H1 (cell line): ENCODE measurements around the gene LTBP1. TPM values are rescaled to one million over a fixed set of nuclear protein-coding genes. Genes with fewer than 3 reads are reported as not detected.

Experiments used
- CBX8 ChIP-seq: fragments of 300-800, 300-1000 bp; sonication (generic); IDR thresholded peaks from 2 replicates; pipeline ENCODE4 v1.7.1; 2016; ENCODE audit warnings: low read depth, low read length, borderline replicate concordance
- CHD7 ChIP-seq: fragments of 300-600 bp; sonication (generic); IDR thresholded peaks from 2 replicates; pipeline ENCODE4 v1.7.1; 2012; ENCODE audit warnings: low read length, moderate library complexity, mild to moderate bottlenecking, inconsistent platforms; ENCODE audit not compliant: insufficient replicate concordance
- CTCF ChIP-seq, 3 experiments: IDR thresholded peaks; 1 replicate in 2 of 3; 2 replicates in 1 of 3; pipeline versions ENCODE4 v1.5.1 to v1.6.1; 2011; ENCODE audit warnings: low read length in 3 of 3, mild to moderate bottlenecking in 3 of 3, inconsistent platforms in 2 of 3, low read depth in 1 of 3, moderate library complexity in 1 of 3; ENCODE audit not compliant: insufficient read depth in 1 of 3; ENCODE audit errors: control extremely low read depth in 1 of 3
- HDAC2 ChIP-seq, 2 experiments: fragments of 300-600 bp in 1 of 2; sonication (generic) in 1 of 2; IDR thresholded peaks; 2 replicates each; pipeline ENCODE4 v1.6.1; 2011 to 2012; ENCODE audit warnings: low read depth in 2 of 2, low read length in 2 of 2, mild to moderate bottlenecking in 2 of 2, moderate library complexity in 2 of 2, borderline replicate concordance in 1 of 2, inconsistent platforms in 1 of 2
- HDAC6 ChIP-seq: IDR thresholded peaks from one replicate; pipeline ENCODE4 v1.7.1; 2012; ENCODE audit warnings: low read depth, mild to moderate bottlenecking, inconsistent platforms, low read length, moderate library complexity
- JUND ChIP-seq: IDR thresholded peaks from 2 replicates; pipeline ENCODE4 v1.6.1; 2011; ENCODE audit warnings: mild to moderate bottlenecking, improper control_type of control experiment, low read length
- TAF1 ChIP-seq: IDR thresholded peaks from 2 replicates; pipeline ENCODE4 v1.6.1; 2011; ENCODE audit warnings: mild to moderate bottlenecking, low read depth, low read length
- ZNF274 ChIP-seq: IDR thresholded peaks from 2 replicates; pipeline ENCODE4 v1.7.0; 2012; ENCODE audit warnings: low read length, borderline replicate concordance; ENCODE audit errors: extremely low read depth
- polyA plus RNA-seq, 7 experiments: library from polyadenylated mRNA; depleted of rRNA in 3 of 7; stranded (reverse) in 5 of 7; unstranded in 2 of 7; fragments of >200 nt in 5 of 7; fragments of 200-250 nt in 2 of 7; gene quantifications; 1 replicate in 5 of 7; 2 replicates in 1 of 7; 4 replicates in 1 of 7; pipeline versions ENCODE4 v1.2.1 to v1.2.3, GENCODE V29; 2011 to 2013; ENCODE audit warnings: missing spikeins in 2 of 7, mixed read lengths in 2 of 7
- total RNA-seq: library from RNA; stranded (reverse); fragmentation: NEBNext Ultra II Directional; extraction: Animal tissue kit (Norgen Biotek cat#: 25700); gene quantifications from 2 replicates; pipeline ENCODE4 v1.2.1, GENCODE V29; 2021

The LTBP1 gene
- total and polyA plus RNA-seq, 2 of the 8 experiments (the other 6 are each of a cell fraction or from before 2014, with no cell fraction given), result 15.4 to 24.7 TPM

- no peak for TF ChIP-seq CHD7
- TF ChIP-seq TAF1, result no peak
- no peak for TF ChIP-seq CTCF (IDR thresholded peaks at IDR 0.05; ENCODE audit: control extremely low read depth in 1 of 3, insufficient read depth in 1 of 3, low read depth in 1 of 3, low read length in 3 of 3)
- TF ChIP-seq CBX8, result no peak
- no peak for TF ChIP-seq HDAC6
- TF ChIP-seq ZNF274, result no peak
- TF ChIP-seq HDAC2 (IDR thresholded peaks at IDR 0.05; ENCODE audit: borderline replicate concordance in 1 of 2, low read depth in 2 of 2, low read length in 2 of 2), result no peak
- TF ChIP-seq JUND, result no peak
These were observed 462.7 kb downstream of the LTBP1 start (continued) for GRCh38 chr2:33409417-33409955.
